GM21529 (cell line): ENCODE data around the gene SHOX.
"Not testable (repeated sequence)": the region's sequence is repeated elsewhere in the genome, so short reads cannot be mapped to it uniquely, and the experiment has no call there.

Source experiments
- ATAC-seq: cut with Tn5 transposase; IDR thresholded peaks from one replicate; pipeline ENCODE4 v1.9.1; 2021; ENCODE audit not compliant: unreplicated experiment

SHOX gene

DNA sequence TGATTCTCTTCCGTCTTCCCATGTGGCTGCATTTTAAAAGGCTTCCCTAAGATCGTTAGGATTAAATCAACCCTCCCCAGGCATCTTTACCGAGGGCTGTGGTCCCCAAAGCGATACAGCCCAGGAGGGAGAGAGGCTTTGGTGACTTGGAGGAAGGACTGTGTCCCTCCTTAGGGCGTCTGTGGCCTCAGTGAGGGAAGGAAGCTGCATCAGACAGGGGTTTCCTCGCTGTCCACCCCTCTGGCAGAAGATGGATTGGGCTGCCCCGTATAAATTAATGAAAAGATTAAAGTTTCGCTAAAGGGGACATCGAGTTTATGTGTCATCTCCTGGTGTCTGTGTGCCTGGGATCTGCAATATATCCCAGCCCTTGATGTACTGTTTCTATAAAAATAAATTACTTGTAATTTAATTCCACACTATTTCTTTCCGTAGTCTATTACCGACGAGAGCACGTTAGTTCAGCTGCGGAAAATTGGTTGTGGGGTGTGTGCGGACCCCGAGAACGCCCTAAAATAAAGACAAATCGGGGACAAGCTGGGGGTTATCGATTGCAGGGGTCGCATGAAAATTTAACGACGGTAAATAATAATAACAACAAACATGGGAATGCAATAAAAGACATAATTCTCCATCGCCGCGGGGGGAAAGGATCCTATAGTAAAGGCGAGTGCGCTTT, 6.5 kb downstream of the SHOX start:
- ATAC-seq = no peak

DNA sequence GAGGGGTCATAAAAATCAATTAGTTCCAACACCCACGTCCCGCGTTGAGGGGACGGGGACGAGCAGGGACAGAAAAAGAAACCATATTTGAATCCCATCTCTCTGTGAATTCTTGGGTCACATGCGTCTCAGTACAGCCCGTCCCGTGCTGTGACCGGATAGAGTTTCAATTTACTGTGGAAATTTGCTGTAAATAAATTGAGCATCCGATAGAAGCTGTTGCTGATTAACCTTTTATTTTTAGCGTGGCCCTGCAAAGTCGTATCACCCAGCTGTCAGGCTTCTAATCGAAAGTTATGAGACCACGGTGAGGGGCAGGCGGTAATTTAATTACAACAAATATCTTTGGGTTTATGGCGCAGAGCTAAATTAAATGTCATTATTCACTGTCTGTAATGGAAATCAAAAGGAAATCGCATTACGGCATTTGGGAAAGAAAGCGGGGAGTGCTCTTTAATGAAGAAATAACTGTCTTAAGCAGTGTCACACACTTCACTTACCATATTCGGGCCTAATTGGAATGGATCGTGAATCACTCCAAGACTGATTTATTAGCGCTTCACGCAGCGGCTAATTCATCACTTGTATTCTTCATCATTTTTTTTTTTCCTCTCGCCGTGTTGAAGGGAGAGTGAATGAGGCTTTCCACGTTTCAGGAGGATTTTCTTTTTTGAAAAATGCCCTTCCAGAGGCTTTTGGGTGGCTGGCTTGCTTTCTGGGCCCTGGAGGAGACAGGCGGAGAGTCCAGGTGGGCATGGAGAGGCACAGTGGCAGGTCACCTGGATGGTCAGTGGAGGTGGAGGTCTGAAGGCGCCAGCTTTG, 7.3 kb downstream of the SHOX start:
- no peak for ATAC-seq

DNA sequence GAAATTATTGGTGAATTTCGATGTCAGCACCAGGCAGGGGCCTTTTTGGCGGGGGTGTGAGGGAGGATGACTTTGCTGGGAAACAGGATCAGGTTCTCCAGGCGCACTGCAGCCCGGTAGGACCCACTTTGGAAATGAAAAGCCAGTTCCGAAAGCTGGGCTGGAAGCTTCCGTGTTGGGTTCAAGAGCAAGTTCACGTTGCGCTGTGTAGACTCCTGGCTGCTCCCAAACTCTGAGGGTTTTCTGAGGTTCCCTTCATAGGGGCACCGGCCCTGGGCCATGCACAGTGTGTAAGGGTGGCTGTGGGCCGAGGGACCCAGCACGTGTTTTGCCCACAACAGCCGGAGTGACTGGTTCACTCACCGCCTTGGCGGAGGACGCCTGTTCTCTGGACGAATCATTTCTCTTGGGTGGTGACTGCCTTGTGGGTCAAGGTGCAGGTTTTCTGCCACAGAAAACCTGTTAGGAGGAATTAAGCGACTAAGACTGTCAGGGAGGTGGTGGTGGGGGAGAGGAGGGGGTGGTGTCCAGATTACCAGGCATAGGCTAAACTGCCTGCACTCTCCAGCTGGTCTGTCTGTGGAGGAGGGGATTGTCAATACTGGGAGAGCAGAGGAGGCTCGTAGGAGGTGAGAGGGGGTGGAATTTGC, 8.0 kb downstream of the SHOX start:
- ATAC-seq = no peak

DNA sequence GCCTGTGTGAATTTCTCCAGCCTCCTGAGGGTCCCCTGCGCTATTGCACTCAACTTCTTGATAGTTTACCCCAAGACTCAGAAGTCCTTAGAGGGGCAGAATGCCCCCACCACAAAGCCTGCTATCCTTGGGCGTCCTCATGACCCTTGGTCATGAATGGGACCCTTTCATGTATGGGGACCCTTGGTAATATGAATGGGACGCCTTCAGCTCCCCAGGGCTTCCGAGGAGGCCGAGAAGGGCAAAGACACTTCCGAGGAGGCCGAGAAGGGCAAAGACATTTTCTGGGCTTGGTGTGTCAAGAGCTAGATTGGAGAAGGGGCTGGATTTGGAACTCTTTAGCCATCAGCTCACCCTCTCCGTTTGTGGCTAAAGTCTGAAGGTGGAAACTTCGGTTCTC, 8.6 kb downstream of the SHOX start:
- no peak for ATAC-seq

DNA sequence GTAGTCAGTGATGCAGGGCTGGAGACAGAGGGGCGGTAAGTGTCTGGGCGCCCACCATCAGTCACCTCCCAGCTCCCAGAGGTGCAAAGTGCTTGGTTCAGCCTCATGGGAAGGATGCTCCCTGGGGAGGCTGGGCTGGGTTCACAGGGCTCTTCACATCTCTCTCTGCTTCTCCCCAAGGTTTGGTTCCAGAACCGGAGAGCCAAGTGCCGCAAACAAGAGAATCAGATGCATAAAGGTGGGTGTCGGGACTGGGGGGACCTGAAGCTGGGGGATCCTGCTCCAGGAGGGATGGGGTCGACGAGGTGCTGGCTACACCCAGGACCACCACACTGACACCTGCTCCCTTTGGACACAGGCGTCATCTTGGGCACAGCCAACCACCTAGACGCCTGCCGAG, 10.1 kb downstream of the SHOX start:
- ATAC-seq = no peak

DNA sequence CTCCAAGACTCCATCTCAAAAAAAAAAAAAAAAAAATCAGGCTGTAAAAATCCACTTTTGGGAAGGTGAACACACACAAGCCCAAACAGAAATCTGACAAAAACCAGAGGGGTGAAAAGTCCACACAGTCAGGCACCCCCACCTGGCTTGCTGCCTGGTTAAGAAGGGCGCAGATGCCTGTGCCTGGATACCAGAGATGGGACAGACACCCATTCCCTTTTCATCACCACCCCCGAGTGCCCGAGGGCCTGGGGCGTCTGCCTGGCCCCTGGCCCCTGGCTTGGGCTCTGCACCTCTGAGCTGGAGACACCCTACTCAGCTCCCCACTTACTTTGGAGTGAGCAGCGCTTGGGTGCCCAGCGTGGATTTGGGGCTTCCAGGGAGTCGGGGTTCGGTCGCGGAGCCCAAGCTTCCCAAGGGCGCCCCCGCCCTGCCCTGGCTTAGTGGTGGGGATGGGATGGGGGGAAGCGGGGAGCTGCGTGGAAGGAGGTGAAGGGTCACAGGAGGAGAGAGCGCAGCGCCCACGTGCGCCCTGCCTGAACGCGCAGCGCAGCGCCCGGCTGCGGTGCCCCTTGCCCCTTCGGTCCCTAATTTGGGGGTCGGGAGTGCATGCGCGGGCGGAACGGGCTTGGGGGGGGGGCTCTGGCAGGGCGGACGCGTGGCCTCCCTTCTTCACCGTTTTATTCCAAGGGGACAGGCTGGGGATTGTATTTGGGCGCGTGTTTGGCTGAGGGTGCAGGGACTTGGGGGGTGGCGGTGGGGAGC, 11.3 kb downstream of the SHOX start:
- no peak for ATAC-seq

DNA sequence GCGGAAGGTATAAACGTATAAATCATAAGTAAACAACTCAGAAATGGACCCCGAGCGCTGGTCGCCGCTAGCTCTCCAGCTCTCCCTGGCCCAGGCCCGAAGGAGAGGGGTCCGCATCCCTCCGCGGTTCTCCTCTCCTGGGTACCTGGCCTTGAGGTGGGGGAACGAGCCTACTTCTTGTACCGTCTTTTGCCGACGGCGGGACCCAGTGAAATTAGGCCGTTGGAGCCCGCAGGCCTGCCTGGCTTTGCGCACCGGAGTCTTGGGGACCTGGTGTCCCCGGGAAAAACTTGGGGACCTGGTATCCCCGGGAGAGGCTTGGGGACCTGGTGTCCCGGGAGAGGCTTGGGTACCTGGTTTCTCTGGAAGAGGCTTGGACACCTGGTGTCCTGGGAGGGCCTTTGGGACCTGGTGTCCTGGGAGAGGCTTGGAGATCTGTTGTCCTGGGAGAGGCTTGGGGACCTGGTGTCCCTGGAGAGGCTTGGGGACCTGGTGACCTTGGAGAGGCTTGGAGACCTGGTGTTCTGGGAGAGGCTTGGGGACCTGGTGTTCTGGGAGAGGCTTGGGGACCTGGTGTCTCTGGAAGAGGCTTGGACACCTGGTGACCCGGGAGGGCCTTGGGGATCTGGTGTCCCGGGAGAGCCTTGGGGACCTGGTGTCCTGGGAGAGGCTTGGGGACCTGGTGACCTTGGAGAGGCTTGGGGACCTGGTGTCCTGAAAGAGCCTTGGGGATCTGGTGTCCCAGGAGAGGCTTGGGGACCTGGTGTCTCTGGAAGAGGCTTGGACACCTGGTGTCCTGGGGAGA, 12.0 kb downstream of the SHOX start:
- no peak for ATAC-seq

DNA sequence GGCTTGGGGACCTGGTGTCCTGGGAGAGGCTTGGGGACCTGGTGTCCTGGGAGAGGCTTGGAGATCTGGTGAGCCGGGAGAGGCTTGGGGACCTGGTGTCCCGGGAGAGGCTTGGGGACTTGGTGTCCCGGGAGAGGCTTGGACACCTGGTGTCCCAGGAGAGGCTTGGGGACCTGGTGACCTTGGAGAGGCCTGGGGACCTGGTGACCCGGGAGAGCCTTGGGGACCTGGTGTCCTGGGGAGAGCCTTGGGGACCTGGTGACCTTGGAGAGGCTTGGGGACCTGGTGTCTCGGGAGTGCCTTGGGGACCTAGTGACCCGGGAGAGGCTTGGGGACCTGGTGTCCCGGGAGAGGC, 12.6 kb downstream of the SHOX start:
- no peak for ATAC-seq

DNA sequence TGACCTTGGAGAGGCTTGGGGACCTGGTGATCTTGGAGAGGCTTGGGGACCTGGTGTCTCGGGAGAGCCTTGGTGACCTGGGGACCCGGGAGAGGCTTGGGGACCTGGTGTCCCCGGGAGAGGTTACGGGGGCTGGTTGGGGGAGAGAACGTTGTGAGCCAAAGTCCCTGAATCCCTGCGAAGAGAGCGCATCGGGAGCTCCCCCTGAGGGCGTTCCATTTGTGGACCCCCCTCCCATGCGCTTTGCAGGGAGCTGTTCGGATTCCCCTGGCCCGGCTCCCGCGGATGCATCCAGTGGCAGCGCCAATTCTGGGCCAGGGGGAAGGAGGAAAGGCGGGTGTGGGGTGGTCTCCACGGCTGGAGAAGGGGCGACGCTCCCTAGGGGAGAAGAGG, 13.3 kb downstream of the SHOX start:
- no peak for ATAC-seq

DNA sequence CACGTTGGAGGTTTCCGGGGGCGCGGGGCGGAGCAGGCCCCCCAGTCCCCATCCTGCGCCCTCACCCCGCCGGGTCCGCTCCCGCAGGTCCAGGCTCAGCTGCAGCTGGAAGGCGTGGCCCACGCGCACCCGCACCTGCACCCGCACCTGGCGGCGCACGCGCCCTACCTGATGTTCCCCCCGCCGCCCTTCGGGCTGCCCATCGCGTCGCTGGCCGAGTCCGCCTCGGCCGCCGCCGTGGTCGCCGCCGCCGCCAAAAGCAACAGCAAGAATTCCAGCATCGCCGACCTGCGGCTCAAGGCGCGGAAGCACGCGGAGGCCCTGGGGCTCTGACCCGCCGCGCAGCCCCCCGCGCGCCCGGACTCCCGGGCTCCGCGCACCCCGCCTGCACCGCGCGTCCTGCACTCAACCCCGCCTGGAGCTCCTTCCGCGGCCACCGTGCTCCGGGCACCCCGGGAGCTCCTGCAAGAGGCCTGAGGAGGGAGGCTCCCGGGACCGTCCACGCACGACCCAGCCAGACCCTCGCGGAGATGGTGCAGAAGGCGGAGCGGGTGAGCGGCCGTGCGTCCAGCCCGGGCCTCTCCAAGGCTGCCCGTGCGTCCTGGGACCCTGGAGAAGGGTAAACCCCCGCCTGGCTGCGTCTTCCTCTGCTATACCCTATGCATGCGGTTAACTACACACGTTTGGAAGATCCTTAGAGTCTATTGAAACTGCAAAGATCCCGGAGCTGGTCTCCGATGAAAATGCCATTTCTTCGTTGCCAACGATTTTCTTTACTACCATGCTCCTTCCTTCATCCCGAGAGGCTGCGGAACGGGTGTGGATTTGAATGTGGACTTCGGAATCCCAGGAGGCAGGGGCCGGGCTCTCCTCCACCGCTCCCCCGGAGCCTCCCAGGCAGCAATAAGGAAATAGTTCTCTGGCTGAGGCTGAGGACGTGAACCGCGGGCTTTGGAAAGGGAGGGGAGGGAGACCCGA, 14.0 kb downstream of the SHOX start:
- no peak for ATAC-seq

DNA sequence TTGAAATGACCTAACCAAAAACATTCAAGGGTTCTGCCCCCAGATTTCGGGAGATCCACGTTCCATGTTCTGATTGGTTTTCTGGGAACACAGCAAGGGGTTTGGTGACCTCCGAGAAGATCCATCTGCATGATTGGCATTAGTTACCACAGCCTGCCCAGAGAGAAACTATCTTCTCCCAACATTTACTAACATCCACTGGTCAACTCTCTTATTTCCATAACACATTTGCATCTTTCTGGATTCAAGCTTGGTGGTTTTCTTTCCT, 15.6 kb downstream of the SHOX start:
- no peak for ATAC-seq

DNA sequence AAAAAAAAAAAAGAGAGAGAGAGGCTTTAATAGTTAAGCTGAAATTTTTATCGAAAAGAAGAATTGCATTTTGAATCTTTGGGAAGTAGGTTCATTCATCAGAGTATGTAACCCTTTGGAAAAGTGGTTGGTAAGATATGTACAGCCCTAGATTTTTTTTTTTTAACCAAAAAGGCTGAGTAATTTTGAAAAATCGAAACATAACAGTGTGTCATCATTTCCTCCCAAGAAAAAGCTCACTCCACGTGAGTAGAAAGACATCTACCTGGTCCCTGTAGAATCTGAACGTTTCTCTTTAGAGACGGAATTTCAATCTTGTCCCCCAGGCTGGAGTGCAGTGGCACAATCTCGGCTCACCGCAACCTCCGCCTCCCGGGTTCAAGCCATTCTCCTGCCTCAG, 16.2 kb downstream of the SHOX start:
- ATAC-seq = no peak

DNA sequence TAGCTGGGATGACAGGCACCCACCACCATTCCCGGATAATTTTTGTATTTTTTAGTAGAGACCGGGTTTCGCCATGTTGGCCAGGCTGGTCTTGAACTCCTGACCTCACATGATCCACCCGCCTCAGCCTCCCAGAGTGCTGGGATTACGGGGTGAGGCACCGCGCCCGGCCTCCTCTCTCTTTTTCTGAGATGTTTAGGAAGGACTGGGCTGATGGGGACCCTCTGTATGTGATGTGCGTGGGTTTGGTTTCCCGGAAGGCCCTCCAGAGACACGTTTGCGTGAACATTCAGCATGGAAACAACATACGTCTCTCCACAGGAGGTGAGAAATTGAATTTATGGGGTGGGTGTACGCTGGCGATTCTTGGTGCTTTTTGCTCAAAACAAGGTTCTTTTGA, 18.6 kb downstream of the SHOX start:
- no peak for ATAC-seq

DNA sequence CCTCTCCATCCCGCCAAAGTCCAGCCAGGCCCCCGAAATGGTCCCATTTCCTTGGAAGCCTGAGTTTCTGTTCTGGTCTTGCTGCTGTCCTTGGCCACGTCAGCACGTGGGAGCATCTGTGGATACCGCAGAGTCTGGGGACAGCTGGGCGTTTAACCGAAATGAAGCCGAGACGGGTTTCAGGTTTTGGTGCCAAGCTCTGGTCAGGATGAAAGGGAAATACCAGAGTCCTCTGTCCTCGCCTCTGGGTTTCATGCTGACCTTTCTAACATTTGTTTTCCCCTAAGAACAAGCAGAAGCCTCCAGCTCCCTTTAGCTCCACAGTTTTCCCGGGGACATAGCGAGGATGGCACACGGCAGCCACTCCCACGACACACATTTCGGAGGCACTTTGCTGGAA, 19.7 kb downstream of the SHOX start:
- no peak for ATAC-seq

DNA sequence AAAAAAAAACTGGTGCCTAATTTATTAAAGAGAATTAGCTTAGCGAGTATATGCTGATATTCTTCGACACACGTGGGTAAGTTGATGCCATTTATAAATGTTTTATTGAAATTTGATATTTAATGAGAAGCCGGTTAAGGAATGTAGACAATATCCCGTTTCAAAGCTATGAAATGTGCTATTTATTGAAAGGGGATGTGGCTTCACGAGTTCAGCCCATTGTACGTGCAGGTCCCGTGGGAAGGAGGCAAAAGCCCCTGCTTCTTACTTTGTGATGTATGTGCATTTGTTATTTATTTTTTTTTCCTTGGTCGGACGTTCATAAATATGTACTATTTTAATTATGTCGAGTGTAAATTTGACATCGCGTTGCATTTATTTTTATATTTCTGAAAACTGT, 20.2 kb downstream of the SHOX start:
- no peak for ATAC-seq

DNA sequence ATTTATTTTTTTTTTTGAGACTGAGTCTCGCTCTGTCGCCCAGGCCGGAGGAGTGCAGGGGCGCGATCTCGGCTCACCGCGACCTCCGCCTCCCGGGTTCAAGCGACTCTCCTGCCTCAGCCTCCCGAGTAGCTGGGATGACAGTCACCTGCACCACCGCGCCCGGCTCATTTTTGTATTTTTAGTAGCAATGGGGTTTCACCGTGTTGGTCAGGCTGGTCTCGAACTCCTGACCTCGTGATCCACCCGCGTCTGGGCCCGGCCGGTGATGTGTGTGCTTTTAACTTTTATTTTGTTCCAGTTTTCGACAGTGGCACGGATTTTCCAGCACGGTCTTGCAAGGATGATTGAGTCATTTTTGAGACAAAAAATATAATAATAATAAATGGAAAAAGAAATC, 21.3 kb downstream of the SHOX start:
- not testable (repeated sequence) for ATAC-seq

DNA sequence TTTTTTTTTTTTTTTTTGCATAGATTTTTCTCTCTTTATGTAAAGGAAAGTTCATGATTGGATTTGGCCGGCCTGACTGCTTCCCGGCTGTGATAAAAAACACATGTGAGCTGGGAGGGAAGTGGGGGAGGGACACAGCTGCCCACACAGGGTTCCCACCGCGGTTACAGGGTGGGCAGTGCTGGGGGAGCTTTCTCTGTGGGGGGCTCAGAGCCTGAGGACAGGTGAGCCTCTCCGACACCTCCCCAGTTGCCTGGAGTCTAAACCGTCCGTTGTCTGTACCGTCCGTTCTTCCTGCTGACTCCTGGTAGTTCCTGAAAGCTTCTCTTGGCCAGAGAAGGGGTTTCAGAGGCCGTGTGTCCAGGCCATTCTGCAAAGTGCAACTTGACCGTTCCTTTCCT, 21.8 kb downstream of the SHOX start:
- no peak for ATAC-seq

DNA sequence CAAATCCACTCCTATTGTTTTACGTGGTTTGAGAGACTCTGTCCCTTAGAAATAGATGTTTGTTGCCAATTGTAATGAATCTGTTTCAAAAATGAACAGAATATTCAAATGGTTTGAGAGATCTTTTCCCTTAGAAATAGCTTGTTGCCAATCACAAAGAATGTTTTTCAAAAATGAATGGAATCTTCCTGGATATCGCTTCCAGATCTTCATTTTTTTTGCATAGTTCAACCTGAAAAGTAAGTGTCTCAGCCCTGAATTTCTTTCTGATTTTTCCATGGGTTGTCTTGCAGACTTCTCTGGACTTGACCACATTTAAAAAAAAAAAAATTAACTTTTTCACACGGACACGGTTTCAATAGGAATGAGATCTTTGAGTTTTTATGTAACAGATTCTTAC, 22.7 kb downstream of the SHOX start:
- no peak for ATAC-seq

DNA sequence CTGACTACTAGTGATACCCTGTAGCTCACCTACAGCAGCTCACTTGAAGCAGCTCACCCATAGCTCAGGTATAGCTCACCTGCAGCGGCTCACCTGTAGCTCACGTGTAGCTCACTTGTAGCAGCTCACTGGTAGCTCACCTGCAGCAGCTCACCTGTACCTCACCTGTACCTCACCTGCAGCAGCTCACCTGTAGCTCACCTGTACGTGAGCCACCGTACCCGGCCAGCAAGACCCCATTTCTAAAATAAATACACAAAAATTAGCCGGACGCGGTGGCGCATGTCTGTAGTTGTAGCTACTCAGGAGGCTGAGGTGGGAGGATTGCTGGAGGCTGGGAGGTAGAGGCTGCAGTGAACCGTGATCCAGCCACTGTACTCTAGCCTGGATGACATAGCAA, 30.6 kb downstream of the SHOX start:
- no peak for ATAC-seq

DNA sequence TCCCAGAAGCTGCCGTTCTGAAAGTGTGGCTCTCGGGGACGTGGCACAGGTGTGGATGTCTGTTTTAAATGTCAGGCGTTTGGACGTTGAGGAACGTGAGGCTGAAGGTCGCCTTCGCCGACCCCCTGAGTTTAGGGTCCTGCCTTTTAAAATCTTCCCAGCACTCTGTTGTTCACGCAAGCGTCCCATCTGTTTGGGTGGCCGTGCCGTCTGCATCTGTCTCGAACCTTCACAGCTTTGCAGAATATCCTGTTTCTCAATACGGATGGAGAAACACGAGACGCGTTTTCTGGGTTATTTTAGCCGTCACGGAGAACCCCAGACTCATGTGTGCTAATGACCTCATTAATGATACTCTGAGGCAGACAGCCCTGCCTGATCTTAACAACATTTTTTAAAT, 31.5 kb downstream of the SHOX start:
- ATAC-seq = no peak
